Endothelial cell of umbilical vein (primary cell): ENCODE measurements around the gene MLLT1.

ENCODE experiments used
- CTCF ChIP-seq, 2 donors: IDR thresholded peaks; 1 replicate in 1 of 2; 2 replicates in 1 of 2; pipeline ENCODE4 v1.5.1; 2011; ENCODE audit warnings: low read length in 2 of 2, mild to moderate bottlenecking in 2 of 2, moderate library complexity in 2 of 2, control low read depth in 1 of 2, inconsistent platforms in 1 of 2, low read depth in 1 of 2; ENCODE audit not compliant: insufficient read depth in 1 of 2; ENCODE audit errors: extremely low read depth in 1 of 2
- EZH2 ChIP-seq: IDR thresholded peaks from 2 replicates; pipeline ENCODE4 v1.6.1; 2012; ENCODE audit warnings: borderline replicate concordance, low read depth, mild to moderate bottlenecking, moderate library complexity, low read length, inconsistent platforms; ENCODE audit not compliant: severe bottlenecking
- JUN ChIP-seq: IDR thresholded peaks from 2 replicates; pipeline ENCODE4 v1.6.1; 2011; ENCODE audit warnings: borderline replicate concordance, low read depth; ENCODE audit not compliant: insufficient read length, insufficient read depth
- MYC ChIP-seq: IDR thresholded peaks from one replicate; pipeline ENCODE4 v1.6.1; 2011; ENCODE audit warnings: mild to moderate bottlenecking, low read depth, low read length
- TF ChIP-seq, protein P1 (sequence below): IDR thresholded peaks from 2 replicates; pipeline ENCODE4 v1.6.1; 2011; ENCODE audit not compliant: insufficient read depth, insufficient read length

DNA sequence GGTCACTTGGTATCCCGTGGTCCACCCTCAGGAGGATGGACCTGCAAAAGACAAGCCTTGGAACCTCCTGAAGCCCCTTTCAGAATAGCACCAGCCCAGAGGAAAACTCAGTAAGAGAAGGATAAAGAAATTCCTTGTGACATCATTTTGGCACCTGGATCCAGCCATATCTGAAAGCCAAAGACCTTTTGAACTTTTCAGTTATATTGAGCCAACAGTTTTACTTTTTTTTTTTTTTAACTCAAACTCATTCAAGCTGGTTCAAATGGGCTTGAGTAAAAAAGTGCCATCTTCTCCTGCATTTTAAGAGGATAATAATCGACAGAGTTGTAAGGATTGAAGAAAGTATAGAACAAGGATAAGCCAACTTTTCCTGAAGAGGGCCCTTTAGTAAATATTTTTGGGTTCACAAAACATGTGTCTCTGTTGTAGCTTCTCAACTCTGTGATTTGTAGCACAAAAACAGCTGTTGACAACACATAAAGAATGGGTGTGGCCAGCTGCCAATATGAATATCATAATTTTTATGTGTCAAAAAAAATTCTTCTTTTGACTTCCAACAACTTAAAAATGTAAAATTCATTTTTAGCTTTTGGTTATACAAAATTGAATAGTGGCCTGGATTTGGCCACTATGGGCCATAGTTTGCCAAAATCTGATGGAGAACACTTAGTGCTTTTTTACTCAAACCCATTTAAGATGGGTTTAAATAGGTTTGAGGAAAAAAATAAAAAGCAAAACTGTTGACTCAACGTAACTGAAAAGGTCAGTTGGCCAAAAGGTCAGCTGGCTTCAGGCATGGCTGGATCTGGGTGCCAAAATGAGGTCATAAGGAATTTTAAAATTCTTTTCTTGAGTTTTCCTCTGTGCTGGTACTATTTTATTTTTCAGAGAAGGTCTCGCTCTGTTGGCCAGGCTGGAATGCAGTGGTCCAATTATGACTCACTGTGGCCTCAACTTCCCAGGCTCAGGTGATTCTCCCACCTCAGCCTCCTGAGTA, 93.6 kb downstream of the MLLT1 start:
- TF ChIP-seq EZH2 (no peak), JUN (no peak), CTCF (IDR thresholded peaks at IDR 0.05; ENCODE audit: extremely low read depth in 1 of 2, insufficient read depth in 1 of 2, low read depth in 1 of 2, low read length in 2 of 2) (no peak), MYC (no peak)
- TF ChIP-seq, protein P1, sequence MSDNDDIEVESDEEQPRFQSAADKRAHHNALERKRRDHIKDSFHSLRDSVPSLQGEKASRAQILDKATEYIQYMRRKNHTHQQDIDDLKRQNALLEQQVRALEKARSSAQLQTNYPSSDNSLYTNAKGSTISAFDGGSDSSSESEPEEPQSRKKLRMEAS: no peak
